NCI-H526 (cell line): ENCODE data around the gene ZNF438.
"Not testable (repeated sequence)": the region's sequence is repeated elsewhere in the genome, so short reads cannot be mapped to it uniquely, and the experiment has no call there.

Source experiments
- DNase-seq, 2 experiments: peaks; one replicate each; lab custom pipeline; 2025; lab: John Stamatoyannopoulos, UW

The ZNF438 gene, protein sequence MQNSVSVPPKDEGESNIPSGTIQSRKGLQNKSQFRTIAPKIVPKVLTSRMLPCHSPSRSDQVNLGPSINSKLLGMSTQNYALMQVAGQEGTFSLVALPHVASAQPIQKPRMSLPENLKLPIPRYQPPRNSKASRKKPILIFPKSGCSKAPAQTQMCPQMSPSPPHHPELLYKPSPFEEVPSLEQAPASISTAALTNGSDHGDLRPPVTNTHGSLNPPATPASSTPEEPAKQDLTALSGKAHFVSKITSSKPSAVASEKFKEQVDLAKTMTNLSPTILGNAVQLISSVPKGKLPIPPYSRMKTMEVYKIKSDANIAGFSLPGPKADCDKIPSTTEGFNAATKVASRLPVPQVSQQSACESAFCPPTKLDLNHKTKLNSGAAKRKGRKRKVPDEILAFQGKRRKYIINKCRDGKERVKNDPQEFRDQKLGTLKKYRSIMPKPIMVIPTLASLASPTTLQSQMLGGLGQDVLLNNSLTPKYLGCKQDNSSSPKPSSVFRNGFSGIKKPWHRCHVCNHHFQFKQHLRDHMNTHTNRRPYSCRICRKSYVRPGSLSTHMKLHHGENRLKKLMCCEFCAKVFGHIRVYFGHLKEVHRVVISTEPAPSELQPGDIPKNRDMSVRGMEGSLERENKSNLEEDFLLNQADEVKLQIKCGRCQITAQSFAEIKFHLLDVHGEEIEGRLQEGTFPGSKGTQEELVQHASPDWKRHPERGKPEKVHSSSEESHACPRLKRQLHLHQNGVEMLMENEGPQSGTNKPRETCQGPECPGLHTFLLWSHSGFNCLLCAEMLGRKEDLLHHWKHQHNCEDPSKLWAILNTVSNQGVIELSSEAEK

DNA sequence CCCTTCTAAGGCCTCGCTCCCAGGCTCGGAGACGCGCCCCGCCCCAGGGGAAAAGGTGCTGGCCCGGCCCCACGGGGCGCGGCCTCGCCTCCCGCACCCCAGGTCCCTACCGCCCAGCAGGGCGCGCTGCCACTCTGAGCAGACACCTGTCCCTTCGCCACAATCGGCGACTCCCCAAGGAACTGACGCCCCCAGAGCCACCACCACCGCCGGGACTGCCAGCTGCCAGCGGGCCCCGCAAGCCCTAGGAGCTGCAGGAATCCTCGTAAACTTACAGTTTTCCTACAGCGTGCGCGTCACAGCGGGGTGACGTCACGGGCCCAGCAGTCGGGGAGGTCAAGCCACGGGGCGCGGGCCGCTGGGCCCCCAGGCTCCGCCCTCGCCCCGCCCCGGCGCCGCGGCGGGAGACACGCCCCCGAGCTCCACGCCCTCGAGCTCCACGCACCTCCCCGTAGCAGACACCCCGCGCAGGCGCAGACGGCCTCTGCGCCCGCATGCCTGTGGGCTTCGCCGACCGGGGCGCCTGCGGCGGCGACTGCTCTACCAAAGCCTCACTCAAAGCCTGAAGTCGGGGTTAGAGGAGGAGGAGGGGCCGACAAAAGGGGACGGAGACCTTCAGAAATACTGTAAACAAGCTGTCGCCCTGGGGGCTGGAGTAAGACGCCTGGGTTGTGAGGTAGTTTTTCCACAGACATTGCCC is at the start of gene ZNF438:
Gene ZNF438 (minus strand): TSS at position 308 of the 700 bp plus-strand sequence. CDS start 154,831 bp downstream, outside the sequence.
- peak; percentile 69 to 90 for DNase-seq

DNA sequence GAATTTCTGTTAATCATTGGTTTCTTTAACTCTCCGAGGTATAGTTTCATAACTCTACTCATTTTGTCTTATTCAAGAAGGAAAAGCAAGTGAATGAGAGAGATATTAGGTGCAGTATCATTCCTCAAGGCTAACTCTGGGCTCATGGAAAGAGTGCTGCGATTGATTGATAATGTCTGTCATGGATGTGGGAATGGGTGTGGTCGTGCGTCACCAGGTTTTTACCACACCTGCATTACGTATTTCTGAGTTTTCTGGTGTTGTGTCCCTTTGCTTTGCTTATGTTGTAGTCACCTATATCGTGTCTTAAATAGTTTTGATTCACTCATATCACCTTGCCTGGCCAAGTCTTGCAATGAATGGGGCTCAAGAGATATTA is 44.9 kb upstream of the ZNF438 start:
- DNase-seq = no peak

DNA sequence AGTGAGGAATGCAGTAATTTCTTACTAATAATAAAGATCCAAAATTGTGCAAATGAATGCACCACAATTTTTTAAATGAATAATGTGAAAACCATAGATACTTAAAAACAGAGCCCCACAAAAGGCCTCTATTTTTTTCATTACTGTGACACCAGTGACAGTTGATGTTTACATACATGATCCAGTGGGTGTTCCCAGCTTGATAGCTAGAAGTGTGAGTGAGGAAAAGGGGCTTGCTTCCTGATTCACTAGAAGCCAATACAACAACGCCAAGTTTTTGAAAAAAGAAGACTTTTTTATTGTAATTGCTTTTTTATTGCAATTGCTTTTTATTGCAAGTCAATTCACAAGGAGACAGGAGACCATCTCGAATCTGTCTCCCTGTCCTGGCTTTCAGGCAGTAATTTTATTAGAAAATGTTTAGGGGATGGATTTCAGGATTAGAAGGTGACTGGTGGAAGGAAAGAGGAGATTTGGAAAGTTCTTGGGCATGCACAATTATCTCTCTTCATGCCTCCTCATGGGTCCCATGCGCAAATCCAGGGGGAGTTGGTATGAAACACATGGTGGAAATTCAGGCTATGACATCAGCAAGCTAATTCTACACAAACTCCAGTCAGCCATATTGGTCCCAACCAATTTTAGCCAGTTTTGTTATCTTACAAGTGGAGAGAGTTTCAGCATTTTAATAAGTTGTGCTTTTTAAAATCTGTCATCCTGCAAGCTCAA is 44.4 kb upstream of the ZNF438 start:
- no peak for DNase-seq

- DNase-seq = no peak
Observed at GRCh38 chr10:31075434-31075833, 43.8 kb upstream of the ZNF438 start.

- DNase-seq = no peak
Observed at GRCh38 chr10:31074722-31075086, 43.0 kb upstream of the ZNF438 start.

DNA sequence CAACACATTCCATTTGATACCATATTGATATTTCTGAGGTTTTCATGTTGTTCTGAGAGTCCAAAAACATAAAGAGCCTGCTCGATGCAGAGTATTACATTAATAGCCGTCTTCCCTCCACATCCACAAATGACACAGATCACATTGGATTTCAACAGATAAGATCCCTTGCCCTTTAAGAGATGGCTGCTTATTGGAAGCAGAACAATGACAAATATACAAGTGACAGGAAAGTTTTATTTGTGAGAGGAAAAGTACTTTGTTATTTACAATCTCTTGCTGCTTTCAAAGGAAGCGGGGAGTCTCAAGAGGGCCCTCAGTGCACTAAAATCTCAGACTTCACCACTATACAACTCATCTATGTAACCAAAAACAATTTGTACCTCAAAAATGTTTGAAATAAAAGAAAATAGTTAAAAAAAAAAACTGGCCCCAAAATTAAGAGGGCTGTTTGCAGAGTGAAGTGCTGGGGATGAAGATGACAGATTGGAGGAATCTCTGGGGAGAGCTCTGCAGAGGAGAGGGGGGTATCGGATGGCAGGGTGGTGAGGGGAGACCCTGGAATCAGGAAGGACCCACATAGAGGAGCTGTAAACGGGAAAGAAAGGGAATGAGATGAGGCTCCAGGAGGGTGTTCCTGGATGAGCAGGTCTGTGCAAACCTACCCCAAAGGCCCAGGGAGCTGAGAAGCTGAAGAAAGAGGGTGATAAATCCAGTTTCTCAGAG is 42.5 kb upstream of the ZNF438 start:
- no peak for DNase-seq

- DNase-seq = no peak
Observed at GRCh38 chr10:31073211-31073610, 41.5 kb upstream of the ZNF438 start.

DNA sequence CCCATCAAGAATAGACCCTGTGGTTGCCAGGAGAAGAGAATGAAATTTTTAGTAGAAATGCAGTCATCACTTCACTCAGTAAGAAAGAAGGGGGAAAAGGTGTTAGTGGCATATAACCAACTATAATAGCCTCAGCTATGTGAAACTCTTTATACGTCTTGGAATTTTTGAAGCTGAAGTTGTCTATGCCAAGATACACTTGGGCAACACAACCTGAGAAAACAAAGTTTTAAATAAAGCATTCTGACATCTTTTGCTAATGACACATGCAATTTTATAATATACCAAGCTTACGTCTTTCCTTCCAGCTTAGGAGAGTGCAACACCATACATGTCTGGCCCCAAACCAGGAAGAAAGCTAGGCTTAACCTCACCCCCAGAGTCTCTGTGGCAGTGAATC is 40.8 kb upstream of the ZNF438 start:
- DNase-seq = no peak

GRCh38 chr10:31071232-31072005 is 39.8 kb upstream of the ZNF438 start:
- no peak for DNase-seq

GRCh38 chr10:31070691-31071090 is 39.0 kb upstream of the ZNF438 start:
- DNase-seq = no peak

- no peak for DNase-seq
Observed at GRCh38 chr10:31070025-31070424, 38.4 kb upstream of the ZNF438 start.

DNA sequence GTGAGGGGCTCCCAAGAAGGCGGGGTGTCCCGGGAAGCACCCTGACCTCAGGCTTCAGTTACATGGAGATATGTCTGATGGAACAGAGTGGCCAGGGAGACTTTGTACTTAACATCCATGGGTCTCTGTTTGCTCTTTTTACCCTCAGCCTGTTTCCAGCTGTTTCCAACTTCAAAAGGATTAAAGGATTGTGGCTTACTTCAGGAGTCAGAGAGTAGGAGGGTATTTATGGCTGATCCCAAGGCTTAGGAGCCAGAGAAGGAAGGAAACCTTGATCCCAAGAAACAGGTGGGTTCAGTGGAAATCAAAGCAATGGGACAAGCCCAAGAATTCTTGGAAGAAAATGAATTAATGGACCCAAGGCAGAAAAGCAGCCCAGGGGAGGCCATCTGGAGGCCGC is 37.7 kb upstream of the ZNF438 start:
- no peak for DNase-seq

- DNase-seq = no peak
Observed at GRCh38 chr10:31064348-31064747, 32.7 kb upstream of the ZNF438 start.

DNA sequence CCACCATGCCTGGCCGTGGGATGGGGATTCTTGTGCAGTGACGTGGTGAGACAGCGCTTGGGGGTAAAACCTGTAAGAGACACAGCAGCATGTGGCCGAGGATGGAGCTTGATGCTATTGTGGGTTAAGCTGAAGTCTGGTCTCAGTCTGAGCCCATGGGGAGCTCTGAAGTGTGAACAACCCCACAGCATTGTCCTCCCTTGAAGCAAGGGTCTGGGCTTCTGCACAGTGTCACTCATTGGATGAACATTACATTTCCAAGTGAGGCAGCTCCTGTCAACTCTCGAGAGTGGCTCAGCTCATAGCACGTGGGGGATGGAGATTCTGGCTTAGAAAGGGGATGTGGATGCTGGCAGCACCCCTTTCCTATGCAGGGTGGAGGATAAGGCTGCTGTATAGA is 32.2 kb upstream of the ZNF438 start:
- DNase-seq = no peak

DNA sequence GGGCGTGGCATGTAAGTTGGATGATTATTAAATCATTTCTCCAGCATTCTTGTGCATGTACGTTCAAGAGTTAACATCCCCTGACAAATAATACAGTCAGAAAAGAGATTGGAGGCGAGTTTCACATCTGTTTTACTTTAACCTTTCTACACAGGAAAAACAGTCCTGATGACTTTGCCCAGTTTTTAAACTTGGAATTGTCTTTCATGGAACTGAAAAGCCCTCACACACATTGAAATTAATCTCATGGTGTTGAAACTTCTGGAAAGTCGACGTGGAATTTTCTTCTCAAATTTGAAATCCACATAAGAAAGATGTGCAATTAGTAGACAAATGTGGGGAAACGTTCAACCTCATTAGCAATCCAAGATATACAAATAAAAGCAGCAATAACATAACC is 31.2 kb upstream of the ZNF438 start:
- no peak for DNase-seq

GRCh38 chr10:31061941-31062340 is 30.3 kb upstream of the ZNF438 start:
- no peak for DNase-seq

DNA sequence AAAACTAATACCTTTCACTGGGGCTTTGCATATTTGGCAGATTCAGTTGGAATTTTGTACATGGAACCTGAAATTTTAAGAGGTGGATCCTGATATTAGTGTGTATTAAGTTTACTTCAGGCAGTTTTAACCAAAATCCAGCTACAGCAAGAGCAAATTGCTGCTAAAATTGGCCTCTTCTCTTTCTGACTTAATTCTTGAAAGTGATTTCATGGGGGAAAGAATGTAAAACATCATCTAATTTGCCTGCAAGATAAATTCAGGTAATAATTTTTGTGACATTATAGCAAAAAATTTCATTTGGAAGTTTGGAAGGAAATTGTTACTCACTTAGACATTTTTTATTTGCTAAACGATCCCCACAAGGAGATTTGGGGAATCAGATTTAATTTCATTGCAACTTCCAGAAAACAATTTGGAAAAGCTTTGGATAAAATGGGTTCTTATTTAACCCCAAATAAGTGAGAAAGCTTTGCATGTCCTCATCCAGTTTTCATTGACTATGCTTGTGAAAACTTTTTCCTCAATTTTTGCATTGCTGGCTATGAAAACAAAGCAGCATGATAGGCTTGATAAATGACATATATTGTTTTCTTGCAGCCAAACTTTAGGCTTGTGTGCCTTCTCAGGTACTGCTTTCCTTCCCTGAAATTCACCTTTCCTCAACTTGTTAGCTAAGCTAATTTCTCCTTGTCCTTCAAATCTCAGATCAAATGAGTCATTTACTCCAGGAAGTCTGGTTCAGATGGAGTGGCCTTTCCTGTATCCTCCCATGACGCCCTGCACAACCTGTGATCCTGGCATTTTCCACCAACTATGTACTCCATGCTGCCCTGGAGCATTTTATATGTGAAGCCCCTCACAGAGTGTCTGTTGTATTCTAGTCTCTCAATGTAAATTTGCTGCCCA is 27.4 kb upstream of the ZNF438 start:
- DNase-seq = no peak

DNA sequence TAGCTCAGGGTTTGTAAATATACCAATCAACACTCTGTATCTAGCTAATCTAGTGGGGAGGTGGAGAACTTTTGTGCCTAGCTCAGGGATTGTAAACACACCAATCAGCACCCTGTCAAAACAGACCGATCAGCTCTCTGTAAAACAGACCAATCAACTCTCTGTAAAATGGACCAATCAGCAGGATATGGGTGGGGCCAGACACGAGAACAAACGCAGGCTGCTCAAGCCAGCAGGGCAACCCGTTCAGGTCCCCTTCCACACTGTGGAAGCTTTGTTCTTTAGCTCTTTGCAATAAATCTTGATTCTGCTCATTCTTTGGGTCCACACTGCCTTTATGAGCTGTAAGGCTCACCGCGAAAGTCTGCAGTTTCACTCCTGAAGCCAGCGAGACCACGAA is 25.0 kb upstream of the ZNF438 start:
- not testable (repeated sequence) for DNase-seq

- DNase-seq = no peak
Observed at GRCh38 chr10:31055573-31056251, 24.0 kb upstream of the ZNF438 start.
